K562 (cell line): ENCODE measurements around the gene CAGE1. TPM values are rescaled to one million over a fixed set of nuclear protein-coding genes. Genes with fewer than 3 reads are reported as not detected.

Source experiments
- ATAC-seq: fragments of 200-7000 bp; cut with Tn5 transposase; 3 replicates; pipeline ENCODE4 v1.9.1; 2020; ENCODE audit warnings: moderate library complexity
- BruUV-seq: library from RNA; stranded (reverse); fragments of 400-500 nt; replicated peaks from 2 replicates; lab custom pipeline; 2021; lab: Mats Ljungman, UMichigan
- CTCF ChIA-PET: fragments of 300-600 bp; formaldehyde crosslinking; extraction: SDS; loops from one replicate; lab custom pipeline; 2021; ENCODE audit warnings: low intra/inter-chr PET ratio; lab: Yijun Ruan, JAX
- POLR2A ChIA-PET: fragments of 300-600, 350-650 bp; sonication (Branson Sonifier 250); formaldehyde crosslinking; extraction: SDS; loops from one replicate; lab custom pipeline; 2021; ENCODE audit warnings: antibody characterized with exemption, inconsistent platforms; lab: Yijun Ruan, JAX
- DNase-seq, 4 experiments: peaks; one replicate each; pipeline versions ENCODE4 v3.0.0 to v3.0.0-alpha.2; 2011 to 2018; ENCODE audit warnings: low spot score in 3 of 4, mixed read lengths in 3 of 4; ENCODE audit errors: extremely low read depth in 1 of 4
- FAIRE-seq: peaks from 2 replicates; lab custom pipeline; 2011; peaks lifted over from hg19 to GRCh38; lab: Jason Lieb, UNC
- H2AFZ ChIP-seq: 2 replicates; pipeline ENCODE4 v1.6.0; 2011; ENCODE audit warnings: low read depth, low read length, control low read depth, inconsistent platforms
- H3K27ac ChIP-seq: fragments of 200-600 bp; 3 replicates; pipeline ENCODE4 v1.8.0; 2011; ENCODE audit warnings: low read depth, mild to moderate bottlenecking, control low read depth, inconsistent platforms, low read length, moderate library complexity, mixed read lengths; ENCODE audit errors: extremely low read depth
- H3K27me3 ChIP-seq, 2 experiments: fragments of 300-600 bp in 1 of 2; 2 replicates in 1 of 2; 3 replicates in 1 of 2; pipeline versions ENCODE4 v1.6.0 to v1.8.0; 2011; ENCODE audit warnings: inconsistent platforms in 2 of 2, low read length in 2 of 2, mild to moderate bottlenecking in 1 of 2, mixed read lengths in 1 of 2, moderate library complexity in 1 of 2; ENCODE audit not compliant: control insufficient read depth in 2 of 2, insufficient read depth in 2 of 2
- H3K36me3 ChIP-seq: fragments of 300-600 bp; 3 replicates; pipeline ENCODE4 v1.8.0; 2011; ENCODE audit warnings: mild to moderate bottlenecking, low read length, inconsistent platforms; ENCODE audit not compliant: control insufficient read depth, insufficient read depth
- H3K4me1 ChIP-seq, 2 experiments: fragments of 200-600 bp in 1 of 2; replicated peaks in 1 of 2; 2 replicates in 1 of 2; 3 replicates in 1 of 2; pipeline versions ENCODE4 v1.5.1 to v1.8.0; 2011; ENCODE audit warnings: inconsistent platforms in 2 of 2, low read length in 2 of 2, mild to moderate bottlenecking in 1 of 2, mixed read lengths in 1 of 2, moderate library complexity in 1 of 2; ENCODE audit not compliant: control insufficient read depth in 2 of 2, insufficient read depth in 2 of 2
- H3K4me2 ChIP-seq: 2 replicates; pipeline ENCODE4 v1.6.1; 2011; ENCODE audit warnings: low read length, control low read depth, inconsistent platforms, mixed read lengths; ENCODE audit not compliant: insufficient read depth
- H3K4me3 ChIP-seq: fragments of 200-600 bp; sonication (generic), shearing (Covaris generic); 2 replicates; pipeline ENCODE4 v1.5.1; 2016; ENCODE audit warnings: control low read depth, inconsistent platforms
- H3K79me2 ChIP-seq: fragments of 200-600 bp; 3 replicates; pipeline ENCODE4 v1.8.0; 2011; ENCODE audit warnings: low read length, inconsistent platforms; ENCODE audit not compliant: control insufficient read depth, insufficient read depth
- H3K9ac ChIP-seq, 2 experiments: 2 replicates each; pipeline versions ENCODE4 v1.6.0 to v1.6.1; 2011; ENCODE audit warnings: low read depth in 2 of 2, low read length in 2 of 2, control low read depth in 1 of 2, inconsistent platforms in 1 of 2, mild to moderate bottlenecking in 1 of 2, mixed read lengths in 1 of 2; ENCODE audit not compliant: insufficient read depth in 1 of 2
- H3K9me1 ChIP-seq: one replicate; pipeline ENCODE4 v1.6.0; 2011; ENCODE audit warnings: inconsistent platforms, mild to moderate bottlenecking, low read length, moderate library complexity; ENCODE audit not compliant: control insufficient read depth, insufficient read depth
- H3K9me3 ChIP-seq: replicated peaks from 2 replicates; pipeline ENCODE4 v1.5.1; 2011; ENCODE audit warnings: low read depth, low read length, inconsistent platforms; ENCODE audit not compliant: control insufficient read depth, insufficient read depth
- H4K20me1 ChIP-seq: replicated peaks from 2 replicates; pipeline ENCODE4 v1.6.1; 2011; ENCODE audit warnings: low read length, inconsistent platforms, mixed read lengths; ENCODE audit not compliant: control insufficient read depth, insufficient read depth
- BDP1 ChIP-seq: IDR thresholded peaks from 3 replicates; pipeline ENCODE4 v1.6.1; 2011; ENCODE audit not compliant: insufficient read length, insufficient read depth
- CHD4 ChIP-seq: fragments of 200-600 bp; sonication (generic); IDR thresholded peaks from 3 replicates; pipeline ENCODE4 v1.6.1; 2012; ENCODE audit warnings: low read depth, mild to moderate bottlenecking, mixed read lengths, low read length, inconsistent platforms; ENCODE audit not compliant: insufficient read depth, insufficient replicate concordance, poor library complexity, severe bottlenecking
- RBM39 ChIP-seq: fragments of 200-400 bp; formaldehyde crosslinking; optimal IDR thresholded peaks from 2 replicates; pipeline ENCODE3; 2018; ENCODE audit warnings: low read depth, low read length
- RFX1 ChIP-seq: fragments of 450-650 bp; IDR thresholded peaks from 2 replicates; pipeline ENCODE4 v1.6.1; 2016; ENCODE audit warnings: mild to moderate bottlenecking, moderate library complexity
- TRIM28 ChIP-seq: fragments of 450-650 bp; IDR thresholded peaks from 2 replicates; pipeline ENCODE4 v1.6.1; 2017
- WGBS: fragments of 100-300 bp; shearing (Covaris generic); methylation state at CpG from one replicate; pipeline ENCODE4 v1.1.6; 2016; ENCODE audit warnings: low coverage, mixed read lengths; ENCODE audit not compliant: insufficient coverage; ENCODE audit errors: missing lambda C conversion rate; 5-methylcytosine and 5-hydroxymethylcytosine counted together
- in situ Hi-C: fragments of 300-500 bp; cut with MboI; formaldehyde crosslinking; loops from 4 replicates; pipeline ENCODE4 v1.15.0; 2018; ENCODE audit warnings: inconsistent platforms, mixed read lengths
- intact Hi-C: fragments of 100-400 bp; cut with micrococcal nuclease; formaldehyde crosslinking; loops from 2 replicates; pipeline ENCODE4 v1.14.2; 2022
- polyA plus RNA-seq, 8 experiments: library from polyadenylated mRNA; depleted of rRNA in 4 of 8; stranded (reverse) in 5 of 8; unstranded in 3 of 8; fragments of >200 nt; fragmentation: Nextera tagmentation in 2 of 8; fragmentation: Illumina TruSeq in 1 of 8; extraction: Ambion mirVana in 2 of 8; extraction: Trizol in 1 of 8; gene quantifications; 2 replicates each; pipeline versions ENCODE4 v1.2.1 to v1.2.3, GENCODE V29; 2011 to 2014; ENCODE audit warnings: inconsistent platforms in 1 of 8, missing spikeins in 1 of 8
- total RNA-seq, 7 experiments: library from RNA; depleted of rRNA in 6 of 7; stranded (reverse); fragments of >200 nt in 6 of 7; fragmentation: Illumina TruSeq in 2 of 7; extraction: Trizol in 2 of 7; gene quantifications; 2 replicates each; pipeline versions ENCODE4 v1.2.1 to v1.2.3, GENCODE V29; 2011 to 2021; ENCODE audit warnings: low replicate concordance in 1 of 7
- TF ChIP-seq, protein P1 (sequence below): fragments of 250-450 bp; sonication (Bioruptor Pico); IDR thresholded peaks from 2 replicates; pipeline ENCODE4 v1.4.0; 2020; ENCODE audit warnings: borderline replicate concordance
- TF ChIP-seq, protein P2 (sequence below): fragments of 450-650 bp; formaldehyde crosslinking; IDR thresholded peaks from 2 replicates; pipeline ENCODE4 v1.4.0; 2020; ENCODE audit warnings: mild to moderate bottlenecking, moderate library complexity
- TF ChIP-seq, protein P3 (sequence below): fragments of 200-800 bp; sonication (Bioruptor generic); IDR thresholded peaks from 2 replicates; pipeline ENCODE4 v1.6.1; 2017; ENCODE audit warnings: missing genetic modification characterization, missing compliant biosample characterization
- TF ChIP-seq, protein P4 (sequence below): fragments of 250-450 bp; sonication (Bioruptor Pico); IDR thresholded peaks from 2 replicates; pipeline ENCODE4 v1.8.0; 2022; ENCODE audit warnings: moderate library complexity, mild to moderate bottlenecking, inconsistent platforms
- TF ChIP-seq, protein P5 (sequence below): sonication (generic); formaldehyde crosslinking; IDR thresholded peaks from 2 replicates; pipeline ENCODE4 v1.8.1; 2023; ENCODE audit warnings: mild to moderate bottlenecking, missing genetic modification reagents
- TF ChIP-seq, protein P6 (sequence below): fragments of 250-450 bp; sonication (Bioruptor Pico); IDR thresholded peaks from 2 replicates; pipeline ENCODE4 v1.8.0; 2022; ENCODE audit warnings: inconsistent platforms, mild to moderate bottlenecking, moderate library complexity, borderline replicate concordance

CAGE1 gene
- total and polyA plus RNA-seq, 9 of the 15 experiments (the other 6 are each of a cell fraction or from before 2014, with no cell fraction given), result 0.13 to 0.33 (median 0.18) TPM; not detected in 4

DNA sequence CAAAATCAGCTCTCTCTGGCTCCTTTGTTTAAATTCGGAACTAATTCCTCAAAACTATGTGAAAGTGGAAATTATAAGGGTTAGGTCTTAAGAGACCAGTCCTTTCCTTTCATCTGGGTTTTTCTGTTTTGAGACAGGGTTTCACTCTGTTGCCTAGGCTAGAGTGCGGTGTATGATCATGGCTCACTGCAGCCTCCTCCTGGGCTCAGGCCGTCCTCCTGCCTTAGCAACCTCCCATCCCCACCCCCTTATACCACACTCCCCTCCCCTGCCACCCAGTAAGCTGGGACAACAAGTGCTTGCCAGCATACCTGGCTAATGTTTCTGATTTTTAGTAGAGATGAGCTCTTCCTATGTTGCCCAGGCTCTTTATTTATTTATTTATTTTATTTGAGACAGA is 63.8 kb downstream of the CAGE1 start:
- WGBS, result 22% methylated on average over 3 of the region's 3 CpGs
- BruUV-seq, result no TSS peak
- FAIRE-seq (no peak), ATAC-seq (peak; percentile 58; the same call in 2 of the 3 replicates), DNase-seq (no peak)
- Histone ChIP-seq H3K27ac (no peak overlapping the region), H3K9me3 (no peaks in the 10 kb centered on the region), H3K4me1 (peaks cover 0 to 7% of the 10 kb centered on the region in 2 experiments; a peak in 2 of 5 replicates), H3K36me3 (no peaks in the 10 kb centered on the region), H3K9ac (no peak overlapping the region), H3K79me2 (no peaks in the 10 kb centered on the region), H3K27me3 (peaks cover 4 to 7% of the 10 kb centered on the region in 2 experiments; a peak in 3 of 5 replicates), H2AFZ (no peak overlapping the region), H3K9me1 (no peaks in the 10 kb centered on the region), H4K20me1 (no peaks in the 10 kb centered on the region), H3K4me2 (no peak overlapping the region), H3K4me3 (no peak overlapping the region)
- CTCF ChIA-PET, result no interaction called here
- intact Hi-C loops (no loop called here), in situ Hi-C loops (no loop called here)
- POLR2A ChIA-PET, result interaction anchor here (0.8 to 1.4 kb wide), 4 partner anchors 10 to 40 kb away, joined by 3 to 4 read pairs (median 3); no protein-coding TSS in a partner anchor
- TF ChIP-seq TRIM28 (no peak), RFX1 (no peak), CHD4 (no peak), RBM39 (no peak), BDP1 (no peak)
- TF ChIP-seq, protein P1, sequence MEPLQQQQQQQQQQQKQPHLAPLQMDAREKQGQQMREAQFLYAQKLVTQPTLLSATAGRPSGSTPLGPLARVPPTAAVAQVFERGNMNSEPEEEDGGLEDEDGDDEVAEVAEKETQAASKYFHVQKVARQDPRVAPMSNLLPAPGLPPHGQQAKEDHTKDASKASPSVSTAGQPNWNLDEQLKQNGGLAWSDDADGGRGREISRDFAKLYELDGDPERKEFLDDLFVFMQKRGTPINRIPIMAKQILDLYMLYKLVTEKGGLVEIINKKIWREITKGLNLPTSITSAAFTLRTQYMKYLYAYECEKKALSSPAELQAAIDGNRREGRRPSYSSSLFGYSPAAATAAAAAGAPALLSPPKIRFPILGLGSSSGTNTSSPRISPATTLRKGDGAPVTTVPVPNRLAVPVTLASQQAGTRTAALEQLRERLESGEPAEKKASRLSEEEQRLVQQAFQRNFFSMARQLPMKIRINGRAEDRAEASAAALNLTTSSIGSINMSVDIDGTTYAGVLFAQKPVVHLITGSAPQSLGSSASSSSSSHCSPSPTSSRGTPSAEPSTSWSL (CRISPR knock-in tag), result no peak
- TF ChIP-seq, protein P2, sequence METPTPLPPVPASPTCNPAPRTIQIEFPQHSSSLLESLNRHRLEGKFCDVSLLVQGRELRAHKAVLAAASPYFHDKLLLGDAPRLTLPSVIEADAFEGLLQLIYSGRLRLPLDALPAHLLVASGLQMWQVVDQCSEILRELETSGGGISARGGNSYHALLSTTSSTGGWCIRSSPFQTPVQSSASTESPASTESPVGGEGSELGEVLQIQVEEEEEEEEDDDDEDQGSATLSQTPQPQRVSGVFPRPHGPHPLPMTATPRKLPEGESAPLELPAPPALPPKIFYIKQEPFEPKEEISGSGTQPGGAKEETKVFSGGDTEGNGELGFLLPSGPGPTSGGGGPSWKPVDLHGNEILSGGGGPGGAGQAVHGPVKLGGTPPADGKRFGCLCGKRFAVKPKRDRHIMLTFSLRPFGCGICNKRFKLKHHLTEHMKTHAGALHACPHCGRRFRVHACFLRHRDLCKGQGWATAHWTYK (CRISPR knock-in tag), result no peak
- TF ChIP-seq, protein P3, sequence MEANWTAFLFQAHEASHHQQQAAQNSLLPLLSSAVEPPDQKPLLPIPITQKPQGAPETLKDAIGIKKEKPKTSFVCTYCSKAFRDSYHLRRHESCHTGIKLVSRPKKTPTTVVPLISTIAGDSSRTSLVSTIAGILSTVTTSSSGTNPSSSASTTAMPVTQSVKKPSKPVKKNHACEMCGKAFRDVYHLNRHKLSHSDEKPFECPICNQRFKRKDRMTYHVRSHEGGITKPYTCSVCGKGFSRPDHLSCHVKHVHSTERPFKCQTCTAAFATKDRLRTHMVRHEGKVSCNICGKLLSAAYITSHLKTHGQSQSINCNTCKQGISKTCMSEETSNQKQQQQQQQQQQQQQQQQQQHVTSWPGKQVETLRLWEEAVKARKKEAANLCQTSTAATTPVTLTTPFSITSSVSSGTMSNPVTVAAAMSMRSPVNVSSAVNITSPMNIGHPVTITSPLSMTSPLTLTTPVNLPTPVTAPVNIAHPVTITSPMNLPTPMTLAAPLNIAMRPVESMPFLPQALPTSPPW (CRISPR knock-in tag), result no peak
- TF ChIP-seq, protein P4, sequence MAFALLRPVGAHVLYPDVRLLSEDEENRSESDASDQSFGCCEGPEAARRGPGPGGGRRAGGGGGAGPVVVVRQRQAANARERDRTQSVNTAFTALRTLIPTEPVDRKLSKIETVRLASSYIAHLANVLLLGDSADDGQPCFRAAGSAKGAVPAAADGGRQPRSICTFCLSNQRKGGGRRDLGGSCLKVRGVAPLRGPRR (CRISPR knock-in tag), result no peak
- TF ChIP-seq, protein P5, sequence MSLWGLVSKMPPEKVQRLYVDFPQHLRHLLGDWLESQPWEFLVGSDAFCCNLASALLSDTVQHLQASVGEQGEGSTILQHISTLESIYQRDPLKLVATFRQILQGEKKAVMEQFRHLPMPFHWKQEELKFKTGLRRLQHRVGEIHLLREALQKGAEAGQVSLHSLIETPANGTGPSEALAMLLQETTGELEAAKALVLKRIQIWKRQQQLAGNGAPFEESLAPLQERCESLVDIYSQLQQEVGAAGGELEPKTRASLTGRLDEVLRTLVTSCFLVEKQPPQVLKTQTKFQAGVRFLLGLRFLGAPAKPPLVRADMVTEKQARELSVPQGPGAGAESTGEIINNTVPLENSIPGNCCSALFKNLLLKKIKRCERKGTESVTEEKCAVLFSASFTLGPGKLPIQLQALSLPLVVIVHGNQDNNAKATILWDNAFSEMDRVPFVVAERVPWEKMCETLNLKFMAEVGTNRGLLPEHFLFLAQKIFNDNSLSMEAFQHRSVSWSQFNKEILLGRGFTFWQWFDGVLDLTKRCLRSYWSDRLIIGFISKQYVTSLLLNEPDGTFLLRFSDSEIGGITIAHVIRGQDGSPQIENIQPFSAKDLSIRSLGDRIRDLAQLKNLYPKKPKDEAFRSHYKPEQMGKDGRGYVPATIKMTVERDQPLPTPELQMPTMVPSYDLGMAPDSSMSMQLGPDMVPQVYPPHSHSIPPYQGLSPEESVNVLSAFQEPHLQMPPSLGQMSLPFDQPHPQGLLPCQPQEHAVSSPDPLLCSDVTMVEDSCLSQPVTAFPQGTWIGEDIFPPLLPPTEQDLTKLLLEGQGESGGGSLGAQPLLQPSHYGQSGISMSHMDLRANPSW, result no peak
- TF ChIP-seq, protein P6, sequence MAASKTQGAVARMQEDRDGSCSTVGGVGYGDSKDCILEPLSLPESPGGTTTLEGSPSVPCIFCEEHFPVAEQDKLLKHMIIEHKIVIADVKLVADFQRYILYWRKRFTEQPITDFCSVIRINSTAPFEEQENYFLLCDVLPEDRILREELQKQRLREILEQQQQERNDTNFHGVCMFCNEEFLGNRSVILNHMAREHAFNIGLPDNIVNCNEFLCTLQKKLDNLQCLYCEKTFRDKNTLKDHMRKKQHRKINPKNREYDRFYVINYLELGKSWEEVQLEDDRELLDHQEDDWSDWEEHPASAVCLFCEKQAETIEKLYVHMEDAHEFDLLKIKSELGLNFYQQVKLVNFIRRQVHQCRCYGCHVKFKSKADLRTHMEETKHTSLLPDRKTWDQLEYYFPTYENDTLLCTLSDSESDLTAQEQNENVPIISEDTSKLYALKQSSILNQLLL (CRISPR knock-in tag), result no peak
